H1 (cell line): ENCODE measurements around the gene WNT3A. TPM values are rescaled to one million over a fixed set of nuclear protein-coding genes. Genes with fewer than 3 reads are reported as not detected.

Source experiments
- CTCF ChIA-PET: fragments of 300-600 bp; sonication (Branson Sonifier 250); formaldehyde crosslinking; loops from one replicate; lab custom pipeline; 2021; ENCODE audit not compliant: partially characterized antibody; lab: Charles Lee
- POLR2A ChIA-PET: fragments of 300-600 bp; sonication (Branson Sonifier 250); formaldehyde crosslinking; loops from one replicate; lab custom pipeline; 2021; ENCODE audit warnings: inconsistent platforms; ENCODE audit not compliant: partially characterized antibody; lab: Charles Lee
- DNase-seq, 2 experiments: peaks; one replicate each; pipeline versions ENCODE4 v3.0.0 to v3.0.0-alpha.2; 2010 to 2022; ENCODE audit warnings: low spot score in 2 of 2, low read depth in 1 of 2, mixed read lengths in 1 of 2
- FAIRE-seq: peaks from 2 replicates; lab custom pipeline; 2011; peaks lifted over from hg19 to GRCh38; lab: Jason Lieb, UNC
- H2AFZ ChIP-seq: 2 replicates; pipeline ENCODE4 v1.8.1; 2012; ENCODE audit warnings: low read length, inconsistent platforms
- H2AK5ac ChIP-seq: 2 replicates; pipeline ENCODE4 v1.6.1; 2013; ENCODE audit warnings: low read depth, low read length
- H2BK120ac ChIP-seq: replicated peaks from 2 replicates; pipeline ENCODE3; 2013; ENCODE audit warnings: low read depth, low read length, inconsistent platforms
- H2BK12ac ChIP-seq: 2 replicates; pipeline ENCODE4 v1.6.1; 2013; ENCODE audit warnings: low read depth, low read length
- H2BK15ac ChIP-seq: 2 replicates; pipeline ENCODE4 v1.6.1; 2013; ENCODE audit warnings: low read length
- H2BK20ac ChIP-seq: 2 replicates; pipeline ENCODE4 v1.6.1; 2013; ENCODE audit warnings: low read length
- H2BK5ac ChIP-seq: 2 replicates; pipeline ENCODE4 v1.6.1; 2013; ENCODE audit warnings: low read depth, low read length
- H3K14ac ChIP-seq: 2 replicates; pipeline ENCODE4 v1.6.1; 2013; ENCODE audit warnings: inconsistent platforms; ENCODE audit not compliant: insufficient read length
- H3K18ac ChIP-seq: 2 replicates; pipeline ENCODE4 v1.6.1; 2013; ENCODE audit warnings: low read length; ENCODE audit errors: extremely low read depth
- H3K23ac ChIP-seq: 2 replicates; pipeline ENCODE4 v1.6.1; 2013; ENCODE audit warnings: inconsistent platforms; ENCODE audit not compliant: insufficient read length
- H3K23me2 ChIP-seq: 2 replicates; pipeline ENCODE4 v1.6.1; 2013; ENCODE audit warnings: low read depth, low read length
- H3K27ac ChIP-seq: 2 replicates; pipeline ENCODE4 v1.6.1; 2011; ENCODE audit warnings: low read depth, low read length, inconsistent platforms
- H3K27me3 ChIP-seq, 4 experiments: replicated peaks in 1 of 4; 1 replicate in 1 of 4; 2 replicates in 3 of 4; pipeline versions ENCODE4 v1.6.1 to v1.8.1; 2011 to 2013; ENCODE audit warnings: low read length in 3 of 4, mild to moderate bottlenecking in 3 of 4, inconsistent platforms in 2 of 4, mixed read lengths in 2 of 4, moderate library complexity in 1 of 4; ENCODE audit not compliant: control insufficient read depth in 3 of 4, insufficient read depth in 3 of 4; ENCODE audit errors: extremely low read depth in 1 of 4
- H3K36me3 ChIP-seq, 4 experiments: 2 replicates each; pipeline versions ENCODE4 v1.6.1 to v1.8.1; 2011 to 2013; ENCODE audit warnings: mild to moderate bottlenecking in 4 of 4, low read length in 3 of 4, moderate library complexity in 2 of 4, control low read depth in 1 of 4, inconsistent platforms in 1 of 4; ENCODE audit not compliant: insufficient read depth in 4 of 4, control insufficient read depth in 2 of 4
- H3K4ac ChIP-seq: replicated peaks from 2 replicates; pipeline ENCODE3; 2013; ENCODE audit warnings: low read length, low read depth, mixed read lengths, inconsistent platforms; ENCODE audit not compliant: insufficient read length
- H3K4me1 ChIP-seq, 4 experiments: replicated peaks in 1 of 4; 1 replicate in 1 of 4; 2 replicates in 3 of 4; pipeline versions ENCODE4 v1.6.1 to v1.8.1; 2011 to 2013; ENCODE audit warnings: low read length in 3 of 4, inconsistent platforms in 2 of 4, mixed read lengths in 1 of 4; ENCODE audit not compliant: insufficient read depth in 4 of 4, control insufficient read depth in 3 of 4
- H3K4me2 ChIP-seq, 2 experiments: 2 replicates each; pipeline versions ENCODE4 v1.6.1 to v1.8.1; 2011 to 2013; ENCODE audit warnings: low read depth in 2 of 2, low read length in 2 of 2, control low read depth in 1 of 2, inconsistent platforms in 1 of 2, mild to moderate bottlenecking in 1 of 2; ENCODE audit not compliant: insufficient read depth in 1 of 2
- H3K4me3 ChIP-seq, 4 experiments: fragments of 200-600, 300-600 bp in 1 of 4; sonication (generic), shearing (Covaris generic), sonication (Bioruptor Twin) in 1 of 4; 2 replicates each; pipeline versions ENCODE4 v1.5.1 to v1.8.1; 2011 to 2016; ENCODE audit warnings: low read length in 4 of 4, low read depth in 3 of 4, control low read depth in 2 of 4, inconsistent platforms in 2 of 4, mild to moderate bottlenecking in 2 of 4, mixed read lengths in 1 of 4, moderate library complexity in 1 of 4; ENCODE audit not compliant: insufficient read depth in 2 of 4; ENCODE audit errors: extremely low read depth in 1 of 4
- H3K56ac ChIP-seq: replicated peaks from 2 replicates; pipeline ENCODE3; 2013; ENCODE audit warnings: low read depth, mild to moderate bottlenecking, mixed read lengths, low read length, inconsistent platforms; ENCODE audit not compliant: insufficient read length
- H3K79me1 ChIP-seq: 2 replicates; pipeline ENCODE4 v1.6.1; 2013; ENCODE audit warnings: low read depth, low read length, control low read depth
- H3K79me2 ChIP-seq, 2 experiments: 2 replicates each; pipeline versions ENCODE4 v1.6.1 to v1.8.1; 2012 to 2013; ENCODE audit warnings: low read length in 2 of 2, mild to moderate bottlenecking in 2 of 2, inconsistent platforms in 1 of 2; ENCODE audit not compliant: insufficient read depth in 2 of 2, control insufficient read depth in 1 of 2
- H3K9ac ChIP-seq, 4 experiments: replicated peaks in 1 of 4; 1 replicate in 1 of 4; 2 replicates in 3 of 4; pipeline versions ENCODE4 v1.6.1 to v1.8.1; 2011 to 2013; ENCODE audit warnings: low read depth in 3 of 4, low read length in 3 of 4, control low read depth in 2 of 4, mild to moderate bottlenecking in 2 of 4, moderate library complexity in 2 of 4, inconsistent platforms in 1 of 4; ENCODE audit errors: extremely low read depth in 1 of 4
- H3K9me3 ChIP-seq, 2 experiments: 2 replicates each; pipeline versions ENCODE4 v1.6.1 to v1.8.1; 2012 to 2013; ENCODE audit warnings: mild to moderate bottlenecking in 2 of 2, moderate library complexity in 2 of 2, control low read depth in 1 of 2, inconsistent platforms in 1 of 2, low read depth in 1 of 2, low read length in 1 of 2, mixed read lengths in 1 of 2; ENCODE audit not compliant: insufficient read depth in 2 of 2
- H4K20me1 ChIP-seq, 2 experiments: replicated peaks in 1 of 2; 2 replicates each; pipeline versions ENCODE3 to v1.8.1; 2011 to 2013; ENCODE audit warnings: inconsistent platforms in 2 of 2, low read length in 2 of 2, mild to moderate bottlenecking in 1 of 2; ENCODE audit not compliant: insufficient read depth in 2 of 2, control insufficient read depth in 1 of 2
- H4K5ac ChIP-seq: 2 replicates; pipeline ENCODE4 v1.6.1; 2013; ENCODE audit warnings: low read length, low read depth, mixed read lengths, inconsistent platforms; ENCODE audit not compliant: insufficient read length
- H4K8ac ChIP-seq: 2 replicates; pipeline ENCODE4 v1.8.0; 2013; ENCODE audit warnings: mild to moderate bottlenecking, moderate library complexity, low read length, inconsistent platforms; ENCODE audit not compliant: insufficient read depth; ENCODE audit errors: extremely low read depth
- H4K91ac ChIP-seq: replicated peaks from 2 replicates; pipeline ENCODE3; 2013; ENCODE audit warnings: low read length, mixed read lengths, inconsistent platforms; ENCODE audit not compliant: insufficient read length
- CBX5 ChIP-seq: fragments of 300-800, 300-1000 bp; sonication (generic); IDR thresholded peaks from 2 replicates; pipeline ENCODE4 v1.7.1; 2016; ENCODE audit warnings: antibody characterized with exemption, low read length, low read depth
- CTBP2 ChIP-seq: IDR thresholded peaks from 2 replicates; pipeline ENCODE4 v1.7.0; 2011; ENCODE audit warnings: borderline replicate concordance, mild to moderate bottlenecking, moderate library complexity, mixed read lengths, low read length; ENCODE audit not compliant: insufficient read depth, insufficient read length
- POU5F1 ChIP-seq: IDR thresholded peaks from 2 replicates; pipeline ENCODE4 v1.6.1; 2011; ENCODE audit warnings: low read depth, mild to moderate bottlenecking, low read length, moderate library complexity
- TAF1 ChIP-seq: IDR thresholded peaks from 2 replicates; pipeline ENCODE4 v1.6.1; 2011; ENCODE audit warnings: mild to moderate bottlenecking, low read depth, low read length
- YY1 ChIP-seq: IDR thresholded peaks from 2 replicates; pipeline ENCODE4 v1.6.1; 2011; ENCODE audit warnings: low read depth, mild to moderate bottlenecking, low read length
- WGBS, 2 experiments: shearing (Covaris generic) in 1 of 2; methylation state at CpG; one replicate each; pipeline versions ENCODE4 v1.1.6 to v1.1.7; 2013 to 2015; ENCODE audit warnings: low lambda C conversion rate in 2 of 2, mixed read lengths in 2 of 2, inconsistent platforms in 1 of 2, low coverage in 1 of 2, missing lambda C conversion rate in 1 of 2; ENCODE audit not compliant: insufficient replicate concordance in 2 of 2, insufficient coverage in 1 of 2, insufficient read length in 1 of 2; ENCODE audit errors: extremely low coverage in 1 of 2, missing lambda C conversion rate in 1 of 2; 5-methylcytosine and 5-hydroxymethylcytosine counted together
- polyA plus RNA-seq, 7 experiments: library from polyadenylated mRNA; depleted of rRNA in 3 of 7; stranded (reverse) in 5 of 7; unstranded in 2 of 7; fragments of >200 nt in 5 of 7; fragments of 200-250 nt in 2 of 7; gene quantifications; 1 replicate in 5 of 7; 2 replicates in 1 of 7; 4 replicates in 1 of 7; pipeline versions ENCODE4 v1.2.1 to v1.2.3, GENCODE V29; 2011 to 2013; ENCODE audit warnings: missing spikeins in 2 of 7, mixed read lengths in 2 of 7
- total RNA-seq: library from RNA; stranded (reverse); fragmentation: NEBNext Ultra II Directional; extraction: Animal tissue kit (Norgen Biotek cat#: 25700); gene quantifications from 2 replicates; pipeline ENCODE4 v1.2.1, GENCODE V29; 2021

Gene WNT3A
- total and polyA plus RNA-seq, 2 of the 8 experiments (the other 6 are each of a cell fraction or from before 2014, with no cell fraction given) = 0.08 to 0.19 TPM

GRCh38 chr1:228011721-228012311, 5.0 kb downstream of the WNT3A start:
- no peak overlapping the region for H2BK12ac ChIP-seq
- DNase-seq (no peak), FAIRE-seq (no peak)
- H3K23me2 ChIP-seq = no peaks in the 10 kb centered on the region; the same call in 1 of the 2 replicates
- H4K20me1 ChIP-seq = peaks cover 6 to 10% of the 10 kb centered on the region in 2 experiments
- POLR2A ChIA-PET = no interaction called here
- no peak overlapping the region for H3K27ac ChIP-seq
- no peak overlapping the region for H2AFZ ChIP-seq
- no peak overlapping the region for H3K9ac ChIP-seq
- H3K9me3 ChIP-seq = no peaks in the 10 kb centered on the region
- WGBS, 2 experiments = 81% methylated on average over 16 of the region's 16 CpGs; no CpG with 5 or more reads in 1 of the 2 experiments
- TF ChIP-seq YY1 (no peak), CTBP2 (no peak), POU5F1 (no peak), CBX5 (no peak), TAF1 (no peak)
- CTCF ChIA-PET = interaction anchor here (0.6 to 2.2 kb wide), 5 partner anchors 10 to 63 kb away, joined by 3 to 13 read pairs (median 3); no protein-coding TSS in a partner anchor
- no peak overlapping the region for H2BK120ac ChIP-seq
- no peak overlapping the region for H4K91ac ChIP-seq
- H3K79me1 ChIP-seq = no peaks in the 10 kb centered on the region
- peaks cover 41 to 77% (median 70%) of the 10 kb centered on the region in 4 experiments for H3K27me3 ChIP-seq
- no peak overlapping the region for H3K14ac ChIP-seq
- no peak overlapping the region for H4K5ac ChIP-seq
- no peak overlapping the region for H2BK5ac ChIP-seq
- no peak overlapping the region for H2BK15ac ChIP-seq
- H3K18ac ChIP-seq = no peak overlapping the region
- H3K56ac ChIP-seq = no peak overlapping the region
- no peak overlapping the region for H3K23ac ChIP-seq
- no peak overlapping the region for H2AK5ac ChIP-seq
- H3K4me3 ChIP-seq = no peak overlapping the region
- H3K4ac ChIP-seq = no peak overlapping the region
- H3K36me3 ChIP-seq = peaks cover 0 to 6% (median 0%) of the 10 kb centered on the region in 4 experiments; a peak in 1 of 8 replicates
- H4K8ac ChIP-seq = no peak overlapping the region
- H3K79me2 ChIP-seq = no peaks in the 10 kb centered on the region
- no peak overlapping the region for H2BK20ac ChIP-seq
- H3K4me2 ChIP-seq = no peak overlapping the region
- H3K4me1 ChIP-seq = peaks cover 0 to 17% (median 9%) of the 10 kb centered on the region in 4 experiments; a peak in 6 of 7 replicates
